Spleen (tissue), 11 donors: ENCODE measurements around the gene UBQLN1. TPM values are rescaled to one million over a fixed set of nuclear protein-coding genes. Genes with fewer than 3 reads are reported as not detected.
"Not testable (repeated sequence)": the region's sequence is repeated elsewhere in the genome, so short reads cannot be mapped to it uniquely, and the experiment has no call there.

Experiments
- DNase-seq: peaks from one replicate; pipeline ENCODE4 v3.0.0-alpha.2; 2020
- H3K27ac ChIP-seq, 8 donors: fragments of 200-600 bp; sonication (generic) in 7 of 8; 1 replicate in 4 of 8; 2 replicates in 4 of 8; pipeline versions ENCODE4 v1.5.0 to v1.8.0; 2016 to 2021; ENCODE audit warnings: inconsistent platforms in 4 of 8, mild to moderate bottlenecking in 4 of 8, moderate library complexity in 1 of 8
- H3K27me3 ChIP-seq, 7 donors: fragments of 200-600 bp; sonication (generic) in 6 of 7; replicated peaks in 1 of 7; 1 replicate in 4 of 7; 2 replicates in 3 of 7; pipeline versions ENCODE4 v1.5.0 to v1.8.0; 2016 to 2021; ENCODE audit warnings: inconsistent platforms in 3 of 7, mild to moderate bottlenecking in 1 of 7
- H3K36me3 ChIP-seq, 6 donors: fragments of 200-600 bp; sonication (generic) in 5 of 6; 1 replicate in 4 of 6; 2 replicates in 2 of 6; pipeline versions ENCODE4 v1.5.0 to v1.8.0; 2016 to 2021; ENCODE audit warnings: inconsistent platforms in 2 of 6
- H3K4me1 ChIP-seq, 6 donors: fragments of 200-600 bp; sonication (generic) in 5 of 6; 1 replicate in 3 of 6; 2 replicates in 3 of 6; pipeline versions ENCODE4 v1.5.0 to v1.8.0; 2016 to 2021; ENCODE audit warnings: inconsistent platforms in 3 of 6
- H3K4me3 ChIP-seq, 8 donors: fragments of 200-600 bp; sonication (generic) in 7 of 8; 1 replicate in 4 of 8; 2 replicates in 4 of 8; pipeline versions ENCODE4 v1.5.0 to v1.8.0; 2016 to 2021; ENCODE audit warnings: inconsistent platforms in 4 of 8, mild to moderate bottlenecking in 4 of 8, moderate library complexity in 2 of 8
- H3K9me3 ChIP-seq, 8 donors: fragments of 200-600 bp; sonication (generic) in 7 of 8; 1 replicate in 4 of 8; 2 replicates in 4 of 8; pipeline versions ENCODE4 v1.5.0 to v1.8.0; 2016 to 2021; ENCODE audit warnings: inconsistent platforms in 4 of 8
- POLR2A ChIP-seq, 3 donors: fragments of 450-650 bp; IDR thresholded peaks; one replicate each; pipeline ENCODE4 v1.5.1; 2017; ENCODE audit warnings: antibody characterized with exemption in 3 of 3, mild to moderate bottlenecking in 1 of 3
- POLR2AphosphoS5 ChIP-seq, 3 donors: sonication (generic); formaldehyde crosslinking; IDR thresholded peaks; one replicate each; pipeline ENCODE4 v1.5.1; 2017; ENCODE audit warnings: antibody characterized with exemption in 3 of 3
- WGBS, 5 donors: extraction: QIAGEN DNeasy Blood & Tissue Kit in 3 of 5; methylation state at CpG; one replicate each; pipeline versions ENCODE4 v1.1.5 to v1.1.7; 2013 to 2018; 5-methylcytosine and 5-hydroxymethylcytosine counted together
- intact Hi-C: fragments of 100-400 bp; cut with DNase I; formaldehyde crosslinking; loops from one replicate; pipeline ENCODE4 v1.15.0; 2023; ENCODE audit warnings: low total_unique reads
- polyA plus RNA-seq, 3 donors: library from polyadenylated mRNA; stranded (reverse); fragments of 200-250 nt; gene quantifications; one replicate each; pipeline ENCODE4 v1.2.1, GENCODE V29; 2013
- total RNA-seq, 7 donors: library from RNA; depleted of rRNA in 3 of 7; stranded (reverse); fragments of >200 nt in 3 of 7; fragmentation: NEBNext Ultra II Directional in 4 of 7; extraction: Animal tissue kit (Norgen Biotek cat#: 25700) in 4 of 7; gene quantifications; one replicate each; pipeline versions ENCODE4 v1.1.0 to v1.2.1, GENCODE V29; 2016 to 2021
- TF ChIP-seq, protein P1 (sequence below), 11 experiments: fragments of 200-600 bp in 7 of 11; fragments of 450-650 bp in 4 of 11; sonication (generic) in 4 of 11; IDR thresholded peaks in 8 of 11; conservative IDR thresholded peaks in 3 of 11; 1 replicate in 7 of 11; 2 replicates in 4 of 11; pipeline versions ENCODE4 v1.4.0 to v1.8.0; 2016 to 2021; ENCODE audit warnings: antibody characterized with exemption in 11 of 11, inconsistent platforms in 4 of 11, mild to moderate bottlenecking in 1 of 11
- donor health status: healthy with polysubstance abuse.
- donor health status: DM: no; HTN: no; CAD: no; lungs with moderate emphysema.
- donor health status: DM: no; HTN: no; CAD: no.
- donor health status: Bipolar disorder and iron deficiency.
- donor health status: healthy.
- donor health status: DM: no; HTN: no; CAD: no.
- donor health status: DM: yes; HTN: yes; CAD: no.

UBQLN1 gene
- total and polyA plus RNA-seq, 10 donors = 19.9 to 93.4 (median 82.1) TPM

DNA sequence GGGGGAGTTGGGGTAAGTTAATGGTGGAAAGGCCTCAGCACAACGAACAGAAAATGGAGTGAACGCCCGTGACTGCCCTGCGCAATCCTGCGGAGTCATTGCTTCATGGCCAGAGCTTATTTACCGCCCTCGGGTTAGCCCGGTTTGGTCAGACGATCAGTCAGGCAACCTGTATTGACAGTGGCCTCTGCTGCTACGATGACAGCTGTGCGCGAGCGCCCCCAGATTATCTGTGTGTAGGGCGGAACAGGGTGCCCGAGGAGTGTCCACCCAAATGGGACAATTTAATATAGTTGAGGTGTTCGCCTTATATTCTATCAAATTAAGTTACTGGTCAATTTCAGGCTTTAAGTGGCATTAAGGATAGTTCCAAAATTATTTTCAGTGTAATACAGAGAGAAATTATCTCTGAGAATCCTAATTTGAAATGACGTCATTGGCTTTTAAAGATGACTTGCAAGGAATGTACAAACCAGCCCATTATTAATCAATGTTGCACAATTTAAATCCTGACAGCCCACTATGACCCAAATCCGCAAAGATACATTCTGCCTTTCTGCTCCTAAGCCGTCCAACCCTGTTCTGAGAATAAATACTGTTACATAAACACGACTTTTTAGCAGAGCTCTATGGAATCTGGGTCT is 879 bp upstream of the UBQLN1 start:
- WGBS, 5 donors = 14 to 18% (median 15%) methylated on average over 20 of the region's 20 CpGs
- intact Hi-C loops = no loop called here
- H3K27ac ChIP-seq = peak overlapping the region; percentile 89 to 100 (median 99)
- TF ChIP-seq POLR2AphosphoS5 (IDR thresholded peaks at IDR 0.05) = no peak
- TF ChIP-seq, protein P1, sequence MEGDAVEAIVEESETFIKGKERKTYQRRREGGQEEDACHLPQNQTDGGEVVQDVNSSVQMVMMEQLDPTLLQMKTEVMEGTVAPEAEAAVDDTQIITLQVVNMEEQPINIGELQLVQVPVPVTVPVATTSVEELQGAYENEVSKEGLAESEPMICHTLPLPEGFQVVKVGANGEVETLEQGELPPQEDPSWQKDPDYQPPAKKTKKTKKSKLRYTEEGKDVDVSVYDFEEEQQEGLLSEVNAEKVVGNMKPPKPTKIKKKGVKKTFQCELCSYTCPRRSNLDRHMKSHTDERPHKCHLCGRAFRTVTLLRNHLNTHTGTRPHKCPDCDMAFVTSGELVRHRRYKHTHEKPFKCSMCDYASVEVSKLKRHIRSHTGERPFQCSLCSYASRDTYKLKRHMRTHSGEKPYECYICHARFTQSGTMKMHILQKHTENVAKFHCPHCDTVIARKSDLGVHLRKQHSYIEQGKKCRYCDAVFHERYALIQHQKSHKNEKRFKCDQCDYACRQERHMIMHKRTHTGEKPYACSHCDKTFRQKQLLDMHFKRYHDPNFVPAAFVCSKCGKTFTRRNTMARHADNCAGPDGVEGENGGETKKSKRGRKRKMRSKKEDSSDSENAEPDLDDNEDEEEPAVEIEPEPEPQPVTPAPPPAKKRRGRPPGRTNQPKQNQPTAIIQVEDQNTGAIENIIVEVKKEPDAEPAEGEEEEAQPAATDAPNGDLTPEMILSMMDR (IDR thresholded peaks at IDR 0.05 in 8 of 11, conservative IDR thresholded peaks at IDR 0.05 in 3 of 11) = peak in 3 of 11 experiments; percentile 12 to 23 (median 17)
- no peak for TF ChIP-seq POLR2A (IDR thresholded peaks at IDR 0.05)
- no peaks in the 10 kb centered on the region for H3K27me3 ChIP-seq
- no peaks in the 10 kb centered on the region for H3K36me3 ChIP-seq
- peak; percentile 94 for DNase-seq
- H3K4me1 ChIP-seq = peaks cover 17 to 43% (median 35%) of the 10 kb centered on the region in 6 donors
- no peaks in the 10 kb centered on the region for H3K9me3 ChIP-seq
- H3K4me3 ChIP-seq = peak overlapping the region; percentile 61 to 82 (median 76)

DNA sequence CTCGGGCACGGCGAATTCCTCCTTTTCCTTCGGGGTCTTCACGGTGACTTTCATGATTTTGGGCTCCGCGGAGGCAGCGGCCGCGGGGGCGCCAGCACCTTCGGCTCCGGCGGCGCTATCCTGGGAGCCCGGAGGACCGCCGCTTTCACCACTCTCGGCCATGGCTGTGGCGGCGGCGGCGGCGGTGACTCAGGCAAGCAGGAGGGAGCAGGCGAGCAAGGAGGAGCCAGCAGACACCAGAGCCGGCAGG is 315 bp downstream of the UBQLN1 start:
- peak overlapping the region; percentile 89 to 100 (median 99) for H3K27ac ChIP-seq
- H3K4me3 ChIP-seq = peak overlapping the region; percentile 61 to 82 (median 76)
- peaks cover 17 to 55% (median 47%) of the 10 kb centered on the region in 6 donors for H3K4me1 ChIP-seq
- no peaks in the 10 kb centered on the region for H3K27me3 ChIP-seq
- TF ChIP-seq, protein P1 (IDR thresholded peaks at IDR 0.05 in 8 of 11, conservative IDR thresholded peaks at IDR 0.05 in 3 of 11) = no peak
- no peak for TF ChIP-seq POLR2A (IDR thresholded peaks at IDR 0.05)
- TF ChIP-seq POLR2AphosphoS5 (IDR thresholded peaks at IDR 0.05) = no peak
- no peaks in the 10 kb centered on the region for H3K9me3 ChIP-seq
- H3K36me3 ChIP-seq = no peaks in the 10 kb centered on the region
- no peak for DNase-seq
- intact Hi-C loops = no loop called here
- WGBS, 5 donors = 0 to 1% (median 1%) methylated on average over 15 to 26 of the region's 26 CpGs

DNA sequence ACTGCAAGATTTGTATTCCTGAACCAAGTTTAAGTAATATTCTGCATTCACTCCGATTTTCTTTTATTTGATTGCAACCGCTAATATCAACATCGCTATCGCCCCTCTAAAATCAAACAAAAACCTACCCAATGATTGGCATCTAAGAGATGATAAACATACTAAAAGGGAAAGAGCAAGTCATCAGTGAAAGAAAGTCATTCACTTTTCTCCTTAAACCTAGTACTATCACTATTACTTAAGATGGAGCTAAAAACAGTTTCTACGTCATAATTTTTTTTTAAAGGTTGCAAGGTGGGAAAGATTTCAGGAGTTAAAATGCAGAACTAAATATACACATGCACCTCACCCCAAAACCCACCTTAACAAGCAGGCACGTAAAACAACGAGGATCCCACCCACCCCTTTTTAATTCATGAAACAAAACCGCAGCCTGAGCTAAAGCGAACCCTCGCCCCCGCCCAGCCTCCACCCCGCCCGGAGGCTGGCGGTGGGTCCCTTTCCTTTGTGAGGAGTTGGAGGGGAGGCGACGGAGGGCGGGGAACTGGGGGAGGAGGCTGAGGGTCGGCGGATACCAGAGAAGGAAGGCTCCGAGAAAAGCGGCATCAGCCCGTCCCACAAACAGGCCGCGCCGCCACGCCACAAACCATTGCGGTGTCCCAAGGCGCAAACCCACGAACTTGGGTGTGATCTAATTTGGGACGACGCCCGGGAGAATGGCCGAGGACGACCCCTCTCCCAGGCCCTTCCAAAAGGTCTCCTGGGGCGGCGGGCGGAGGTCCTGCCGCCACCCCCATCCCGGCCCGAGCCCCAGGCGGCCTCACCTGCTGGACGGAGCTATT is 861 bp downstream of the UBQLN1 start:
- H3K9me3 ChIP-seq = no peaks in the 10 kb centered on the region
- peak overlapping the region; percentile 61 to 82 (median 76) for H3K4me3 ChIP-seq
- no peaks in the 10 kb centered on the region for H3K36me3 ChIP-seq
- intact Hi-C loops = no loop called here
- WGBS, 5 donors = 0 to 1% (median 1%) methylated on average over 26 to 42 of the region's 42 CpGs
- TF ChIP-seq POLR2AphosphoS5 (IDR thresholded peaks at IDR 0.05) (no peak), POLR2A (IDR thresholded peaks at IDR 0.05) (no peak)
- TF ChIP-seq, protein P1 (IDR thresholded peaks at IDR 0.05 in 8 of 11, conservative IDR thresholded peaks at IDR 0.05 in 3 of 11) = no peak
- no peaks in the 10 kb centered on the region for H3K27me3 ChIP-seq
- peak overlapping the region; percentile 89 to 100 (median 99) for H3K27ac ChIP-seq
- peaks cover 17 to 60% (median 52%) of the 10 kb centered on the region in 6 donors for H3K4me1 ChIP-seq
- peak; percentile 92 for DNase-seq

DNA sequence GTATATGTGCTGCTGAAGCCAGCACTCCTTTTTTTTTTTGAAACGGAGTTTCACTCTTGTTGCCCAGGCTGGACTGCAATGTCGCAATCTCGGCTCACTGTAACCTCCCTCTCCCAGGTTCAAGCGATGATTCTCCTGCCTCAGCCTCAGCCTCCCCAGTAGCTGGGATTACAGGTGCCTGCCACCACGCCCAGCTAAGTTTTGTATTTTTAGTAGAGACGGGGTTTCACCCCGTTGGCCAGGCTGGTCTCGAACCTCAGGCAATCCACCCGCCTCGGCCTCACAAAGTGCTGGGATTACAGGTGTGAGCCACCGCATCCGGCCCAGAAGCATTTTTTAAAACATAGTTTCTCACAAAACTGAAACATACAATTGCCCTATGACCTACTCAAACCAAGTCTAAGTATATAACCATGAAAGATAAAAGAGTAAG is 2.5 kb downstream of the UBQLN1 start:
- intact Hi-C loops, H3K9me3 ChIP-seq, DNase-seq, H3K27ac ChIP-seq, H3K27me3 ChIP-seq, H3K36me3 ChIP-seq: not testable (repeated sequence)
- WGBS, 5 donors = 85 to 90% (median 89%) methylated on average over 11 to 12 of the region's 12 CpGs
- H3K4me3 ChIP-seq = peak overlapping the region in 1 of 8 donors; percentile 78
- peaks cover 24 to 77% (median 69%) of the 10 kb centered on the region in 6 donors for H3K4me1 ChIP-seq
